HG02870 (cell line): ENCODE data around the gene TRAPPC3.

Experiments
- ATAC-seq: cut with Tn5 transposase; IDR thresholded peaks from one replicate; pipeline ENCODE4 v1.9.1; 2021; ENCODE audit warnings: mild to moderate bottlenecking, moderate library complexity; ENCODE audit not compliant: unreplicated experiment

Gene TRAPPC3

GRCh38 chr1:36107394-36107793 lies 41.9 kb downstream of the TRAPPC3 start:
- ATAC-seq, result no peak

- ATAC-seq, result no peak
Measured at GRCh38 chr1:36106269-36106668, 43.0 kb downstream of the TRAPPC3 start.

- no peak for ATAC-seq
Measured at GRCh38 chr1:36101546-36101945, 47.7 kb downstream of the TRAPPC3 start.

- no peak for ATAC-seq
Measured at GRCh38 chr1:36100376-36100775, 48.9 kb downstream of the TRAPPC3 start.

- no peak for ATAC-seq
Measured at GRCh38 chr1:36099681-36100341, 49.5 kb downstream of the TRAPPC3 start.

GRCh38 chr1:36098650-36099365 lies 50.5 kb downstream of the TRAPPC3 start:
- no peak for ATAC-seq

GRCh38 chr1:36097693-36098585 lies 51.3 kb downstream of the TRAPPC3 start:
- ATAC-seq, result no peak

GRCh38 chr1:36096500-36097432 lies 52.5 kb downstream of the TRAPPC3 start:
- ATAC-seq, result no peak

GRCh38 chr1:36095760-36096405 lies 53.4 kb downstream of the TRAPPC3 start:
- no peak for ATAC-seq

GRCh38 chr1:36094621-36095061 lies 54.6 kb downstream of the TRAPPC3 start:
- no peak for ATAC-seq

GRCh38 chr1:36093929-36094328 lies 55.4 kb downstream of the TRAPPC3 start:
- no peak for ATAC-seq

GRCh38 chr1:36093226-36093625 lies 56.1 kb downstream of the TRAPPC3 start:
- no peak for ATAC-seq

GRCh38 chr1:36092798-36093185 lies 56.5 kb downstream of the TRAPPC3 start:
- ATAC-seq, result no peak

- no peak for ATAC-seq
Measured at GRCh38 chr1:36092166-36092797, 57.0 kb downstream of the TRAPPC3 start.

GRCh38 chr1:36091698-36092097 lies 57.6 kb downstream of the TRAPPC3 start:
- no peak for ATAC-seq

GRCh38 chr1:36091141-36091540 lies 58.1 kb downstream of the TRAPPC3 start:
- no peak for ATAC-seq

- no peak for ATAC-seq
Measured at GRCh38 chr1:36089393-36090121, 59.7 kb downstream of the TRAPPC3 start.

GRCh38 chr1:36088577-36089392 lies 60.5 kb downstream of the TRAPPC3 start, which contains the start of gene ADPRS:
Gene ADPRS, plus strand, starts transcription at chr1:36088892. Its CDS starts 13 bp downstream, at chr1:36088905.
- ATAC-seq, result peak; percentile 75
